Mesendoderm (in vitro differentiated cells): Measurements from ENCODE around the gene TENT5C.

ENCODE experiments used
- DNase-seq: peaks from one replicate; pipeline ENCODE4 v3.0.0; 2013
- H2AK5ac ChIP-seq: 2 replicates; pipeline ENCODE4 v1.6.1; 2013; ENCODE audit warnings: low read length, inconsistent platforms
- H2BK120ac ChIP-seq: 2 replicates; pipeline ENCODE4 v1.6.1; 2013; ENCODE audit warnings: low read depth, mild to moderate bottlenecking, low read length, moderate library complexity, mixed read lengths
- H2BK15ac ChIP-seq: replicated peaks from 2 replicates; pipeline ENCODE4 v1.6.1; 2013; ENCODE audit warnings: low read depth, mild to moderate bottlenecking, moderate library complexity
- H2BK5ac ChIP-seq: 2 replicates; pipeline ENCODE4 v1.6.1; 2013; ENCODE audit warnings: low read length, inconsistent platforms
- H3K18ac ChIP-seq: 2 replicates; pipeline ENCODE4 v1.6.1; 2013; ENCODE audit warnings: mild to moderate bottlenecking, low read length, mixed read lengths
- H3K23ac ChIP-seq: one replicate; pipeline ENCODE4 v1.6.1; 2013; ENCODE audit warnings: low read length
- H3K27ac ChIP-seq: 2 replicates; pipeline ENCODE4 v1.5.1; 2013; ENCODE audit warnings: low read depth, mild to moderate bottlenecking, inconsistent platforms, low read length, moderate library complexity
- H3K27me3 ChIP-seq: 2 replicates; pipeline ENCODE4 v1.6.1; 2013; ENCODE audit warnings: low read length, control low read depth, mild to moderate bottlenecking, inconsistent platforms; ENCODE audit not compliant: insufficient read depth, poor library complexity
- H3K36me3 ChIP-seq: 2 replicates; pipeline ENCODE4 v1.6.1; 2013; ENCODE audit warnings: low read length, inconsistent platforms; ENCODE audit not compliant: control insufficient read depth, insufficient read depth
- H3K4ac ChIP-seq: one replicate; pipeline ENCODE4 v1.6.1; 2013; ENCODE audit warnings: low read depth, mild to moderate bottlenecking, low read length, moderate library complexity
- H3K4me1 ChIP-seq: 2 replicates; pipeline ENCODE4 v1.6.1; 2013; ENCODE audit warnings: low read depth, low read length, inconsistent platforms; ENCODE audit not compliant: control insufficient read depth
- H3K4me2 ChIP-seq: 2 replicates; pipeline ENCODE4 v1.6.1; 2013; ENCODE audit warnings: low read length
- H3K4me3 ChIP-seq: 2 replicates; pipeline ENCODE4 v1.5.1; 2013; ENCODE audit warnings: mild to moderate bottlenecking, low read length
- H3K56ac ChIP-seq: one replicate; pipeline ENCODE4 v1.6.1; 2013; ENCODE audit warnings: low read length
- H3K79me1 ChIP-seq: 2 replicates; pipeline ENCODE4 v1.6.1; 2013; ENCODE audit warnings: low read length, inconsistent platforms
- H3K79me2 ChIP-seq: 2 replicates; pipeline ENCODE4 v1.6.1; 2013; ENCODE audit warnings: mild to moderate bottlenecking, low read length; ENCODE audit not compliant: control insufficient read depth, insufficient read depth
- H3K9ac ChIP-seq: 2 replicates; pipeline ENCODE4 v1.6.1; 2013; ENCODE audit warnings: low read length, inconsistent platforms
- H4K5ac ChIP-seq: one replicate; pipeline ENCODE4 v1.6.1; 2013; ENCODE audit warnings: low read length
- H4K8ac ChIP-seq: one replicate; pipeline ENCODE4 v1.6.1; 2013; ENCODE audit warnings: low read depth, mild to moderate bottlenecking, control low read depth, low read length, moderate library complexity
- WGBS: extraction: QIAGEN DNeasy Blood & Tissue Kit; methylation state at CpG from one replicate; pipeline ENCODE4 v1.1.7; 2013; ENCODE audit warnings: low lambda C conversion rate, missing lambda C conversion rate; ENCODE audit not compliant: insufficient coverage; ENCODE audit errors: extremely low coverage; 5-methylcytosine and 5-hydroxymethylcytosine counted together

The TENT5C gene

DNA sequence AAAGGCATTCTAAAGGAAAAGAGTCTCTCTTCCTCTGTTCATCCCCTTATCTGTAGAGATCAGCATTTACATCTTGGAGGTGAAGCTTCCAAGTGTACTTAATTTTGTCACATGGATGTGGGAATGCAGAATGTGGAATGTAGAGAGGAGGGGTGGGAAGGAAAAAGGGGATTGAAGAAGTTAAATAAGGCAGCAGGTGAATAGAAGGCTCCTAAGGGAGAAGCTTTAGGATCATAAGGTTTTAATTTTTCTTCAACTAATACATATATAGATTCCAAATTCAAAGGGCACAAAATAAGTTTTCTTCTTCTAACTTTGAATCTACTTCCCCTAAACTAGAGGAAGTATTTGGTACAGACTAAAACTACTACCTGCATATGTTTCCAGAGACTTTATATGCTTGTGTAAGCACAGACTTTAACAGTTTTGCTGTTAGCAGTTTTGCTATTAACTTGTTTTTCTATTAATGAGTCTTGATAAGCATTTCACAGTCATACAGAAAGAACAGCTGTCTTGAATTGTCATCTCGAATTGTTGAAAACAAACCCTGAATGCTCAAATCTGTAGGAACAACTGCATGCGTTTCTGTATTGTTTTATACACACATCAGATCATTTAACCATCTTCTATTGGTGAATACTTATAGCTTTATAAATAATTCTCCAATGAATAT, 12.7 kb downstream of the TENT5C start:
- Histone ChIP-seq H4K5ac (no peak overlapping the region), H3K18ac (no peak overlapping the region), H3K4ac (no peak overlapping the region), H3K4me3 (no peak overlapping the region), H3K27me3 (no peaks in the 10 kb centered on the region), H2BK120ac (no peak overlapping the region), H3K4me1 (no peaks in the 10 kb centered on the region), H3K79me1 (no peaks in the 10 kb centered on the region), H3K4me2 (no peak overlapping the region), H3K27ac (no peak overlapping the region), H2AK5ac (no peak overlapping the region), H3K79me2 (no peaks in the 10 kb centered on the region), H3K36me3 (no peaks in the 10 kb centered on the region), H3K9ac (no peak overlapping the region), H3K23ac (no peak overlapping the region), H4K8ac (no peak overlapping the region), H2BK5ac (no peak overlapping the region), H2BK15ac (no peak overlapping the region), H3K56ac (no peak overlapping the region)
- no peak for DNase-seq
- WGBS = no CpG with 5 or more reads among the region's 2 CpGs

DNA sequence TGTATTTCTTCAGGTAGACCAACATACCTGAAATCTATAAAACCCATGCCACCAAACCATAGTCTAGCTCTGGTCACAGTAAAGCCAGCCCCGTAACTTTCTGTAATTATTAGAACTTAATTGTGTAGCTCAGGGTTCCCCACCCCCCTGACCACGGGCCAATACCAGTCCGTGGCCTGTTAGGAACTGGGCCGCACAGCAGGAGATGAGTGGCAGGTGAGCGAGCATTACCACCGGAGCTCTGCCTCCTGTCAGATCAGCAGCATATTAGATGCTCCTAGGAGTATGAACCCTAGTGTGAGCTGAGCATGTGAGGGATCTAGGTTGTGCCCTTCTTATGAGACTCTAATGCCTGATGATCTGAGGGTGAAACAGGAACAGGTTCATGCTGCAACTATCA, 14.6 kb downstream of the TENT5C start:
- Histone ChIP-seq H3K36me3 (no peaks in the 10 kb centered on the region), H3K4me2 (no peak overlapping the region), H3K79me2 (no peaks in the 10 kb centered on the region), H3K79me1 (no peaks in the 10 kb centered on the region), H4K8ac (no peak overlapping the region), H2BK5ac (no peak overlapping the region), H3K4me3 (no peak overlapping the region), H2BK15ac (no peak overlapping the region), H3K4ac (no peak overlapping the region), H3K18ac (no peak overlapping the region), H3K27me3 (no peaks in the 10 kb centered on the region), H2BK120ac (no peak overlapping the region), H3K27ac (no peak overlapping the region), H3K9ac (no peak overlapping the region), H3K4me1 (no peaks in the 10 kb centered on the region), H4K5ac (no peak overlapping the region), H3K56ac (no peak overlapping the region), H3K23ac (no peak overlapping the region), H2AK5ac (no peak overlapping the region)
- no CpG with 5 or more reads among the region's 6 CpGs for WGBS
- DNase-seq = no peak

DNA sequence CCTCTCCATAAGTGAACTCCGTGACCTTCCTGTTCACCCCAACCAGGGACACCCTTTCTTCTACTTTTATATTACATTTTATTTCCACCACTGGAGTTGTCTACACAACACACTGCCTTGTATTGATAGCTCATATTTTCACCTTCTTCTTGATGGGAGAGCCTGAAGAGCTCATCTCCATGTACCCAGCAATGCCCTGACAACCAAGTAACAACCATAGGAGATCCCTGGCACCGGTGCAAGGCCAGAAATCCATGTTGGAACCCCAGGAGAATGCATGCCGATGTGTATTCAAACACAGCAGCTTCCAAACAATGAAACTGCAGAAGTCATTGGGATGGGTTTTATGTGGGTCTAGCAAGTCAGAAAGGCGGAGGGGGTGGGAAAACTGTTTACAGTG, 15.5 kb downstream of the TENT5C start:
- DNase-seq = no peak
- no peak overlapping the region for H2AK5ac ChIP-seq
- H3K23ac ChIP-seq = no peak overlapping the region
- H3K4ac ChIP-seq = no peak overlapping the region
- no peak overlapping the region for H3K18ac ChIP-seq
- no CpG with 5 or more reads among the region's 4 CpGs for WGBS
- no peak overlapping the region for H3K56ac ChIP-seq
- no peaks in the 10 kb centered on the region for H3K36me3 ChIP-seq
- H2BK5ac ChIP-seq = no peak overlapping the region
- H3K27me3 ChIP-seq = no peaks in the 10 kb centered on the region
- H3K4me3 ChIP-seq = no peak overlapping the region
- H4K5ac ChIP-seq = no peak overlapping the region
- H3K4me1 ChIP-seq = no peaks in the 10 kb centered on the region
- no peaks in the 10 kb centered on the region for H3K79me2 ChIP-seq
- H2BK15ac ChIP-seq = no peak overlapping the region
- no peak overlapping the region for H3K4me2 ChIP-seq
- H3K27ac ChIP-seq = no peak overlapping the region
- H2BK120ac ChIP-seq = no peak overlapping the region
- H3K79me1 ChIP-seq = no peaks in the 10 kb centered on the region
- H4K8ac ChIP-seq = no peak overlapping the region
- no peak overlapping the region for H3K9ac ChIP-seq

DNA sequence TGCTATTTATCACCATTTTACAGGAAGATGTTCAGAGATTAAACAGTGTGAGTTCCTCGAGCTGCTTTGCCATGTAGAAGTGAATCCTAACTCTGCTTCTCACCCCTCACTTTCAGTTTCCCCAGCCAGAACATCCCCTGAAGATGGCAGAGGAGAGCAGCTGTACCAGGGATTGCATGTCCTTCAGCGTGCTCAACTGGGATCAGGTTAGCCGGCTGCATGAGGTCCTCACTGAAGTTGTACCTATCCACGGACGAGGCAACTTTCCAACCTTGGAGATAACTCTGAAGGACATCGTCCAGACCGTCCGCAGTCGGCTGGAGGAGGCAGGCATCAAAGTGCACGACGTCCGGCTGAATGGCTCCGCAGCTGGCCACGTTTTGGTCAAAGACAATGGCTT, 16.9 kb downstream of the TENT5C start:
- H3K18ac ChIP-seq = no peak overlapping the region
- DNase-seq = no peak
- H3K4ac ChIP-seq = no peak overlapping the region
- H4K5ac ChIP-seq = no peak overlapping the region
- H3K36me3 ChIP-seq = no peaks in the 10 kb centered on the region
- no peak overlapping the region for H3K56ac ChIP-seq
- no peaks in the 10 kb centered on the region for H3K27me3 ChIP-seq
- H3K4me1 ChIP-seq = no peaks in the 10 kb centered on the region
- H4K8ac ChIP-seq = no peak overlapping the region
- H3K4me3 ChIP-seq = no peak overlapping the region
- H2BK5ac ChIP-seq = no peak overlapping the region
- no CpG with 5 or more reads among the region's 14 CpGs for WGBS
- no peak overlapping the region for H2AK5ac ChIP-seq
- no peak overlapping the region for H2BK120ac ChIP-seq
- H3K79me1 ChIP-seq = no peaks in the 10 kb centered on the region
- H3K9ac ChIP-seq = no peak overlapping the region
- no peaks in the 10 kb centered on the region for H3K79me2 ChIP-seq
- no peak overlapping the region for H3K27ac ChIP-seq
- no peak overlapping the region for H2BK15ac ChIP-seq
- no peak overlapping the region for H3K4me2 ChIP-seq
- no peak overlapping the region for H3K23ac ChIP-seq

DNA sequence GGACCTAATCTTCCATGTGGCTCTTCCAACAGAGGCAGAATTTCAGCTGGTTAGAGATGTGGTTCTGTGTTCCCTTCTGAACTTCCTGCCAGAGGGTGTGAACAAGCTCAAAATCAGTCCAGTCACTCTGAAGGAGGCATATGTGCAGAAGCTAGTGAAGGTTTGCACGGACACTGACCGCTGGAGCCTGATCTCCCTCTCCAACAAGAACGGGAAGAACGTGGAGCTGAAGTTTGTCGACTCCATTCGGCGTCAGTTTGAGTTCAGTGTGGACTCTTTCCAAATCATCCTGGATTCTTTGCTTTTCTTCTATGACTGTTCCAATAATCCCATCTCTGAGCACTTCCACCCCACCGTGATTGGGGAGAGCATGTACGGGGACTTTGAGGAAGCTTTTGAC, 17.3 kb downstream of the TENT5C start:
- Histone ChIP-seq H3K4me3 (no peak overlapping the region), H3K79me2 (no peaks in the 10 kb centered on the region), H3K56ac (no peak overlapping the region), H4K8ac (no peak overlapping the region), H4K5ac (no peak overlapping the region), H2BK5ac (no peak overlapping the region), H3K4me2 (no peak overlapping the region), H3K23ac (no peak overlapping the region), H3K27ac (no peak overlapping the region), H3K36me3 (no peaks in the 10 kb centered on the region), H3K79me1 (no peaks in the 10 kb centered on the region), H2BK15ac (no peak overlapping the region), H2BK120ac (no peak overlapping the region), H3K18ac (no peak overlapping the region), H3K27me3 (no peaks in the 10 kb centered on the region), H2AK5ac (no peak overlapping the region), H3K4me1 (no peaks in the 10 kb centered on the region), H3K9ac (no peak overlapping the region), H3K4ac (no peak overlapping the region)
- WGBS = no CpG with 5 or more reads among the region's 9 CpGs
- DNase-seq = no peak

DNA sequence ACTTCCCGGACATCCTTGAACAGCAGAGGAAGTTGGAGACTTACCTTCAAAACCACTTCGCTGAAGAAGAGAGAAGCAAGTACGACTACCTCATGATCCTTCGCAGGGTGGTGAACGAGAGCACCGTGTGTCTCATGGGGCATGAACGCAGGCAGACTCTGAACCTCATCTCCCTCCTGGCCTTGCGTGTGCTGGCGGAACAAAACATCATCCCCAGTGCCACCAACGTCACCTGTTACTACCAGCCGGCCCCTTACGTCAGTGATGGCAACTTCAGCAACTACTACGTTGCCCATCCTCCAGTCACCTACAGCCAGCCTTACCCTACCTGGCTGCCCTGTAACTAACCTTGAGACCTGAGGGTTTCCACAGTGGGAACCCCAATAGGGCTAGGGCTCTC, 17.9 kb downstream of the TENT5C start:
- H3K18ac ChIP-seq = no peak overlapping the region
- no peaks in the 10 kb centered on the region for H3K36me3 ChIP-seq
- H3K27ac ChIP-seq = no peak overlapping the region
- no peaks in the 10 kb centered on the region for H3K79me2 ChIP-seq
- H4K5ac ChIP-seq = no peak overlapping the region
- no CpG with 5 or more reads among the region's 13 CpGs for WGBS
- no peaks in the 10 kb centered on the region for H3K27me3 ChIP-seq
- no peaks in the 10 kb centered on the region for H3K79me1 ChIP-seq
- DNase-seq = no peak
- no peak overlapping the region for H2BK5ac ChIP-seq
- no peak overlapping the region for H3K4me2 ChIP-seq
- no peak overlapping the region for H2BK15ac ChIP-seq
- H3K9ac ChIP-seq = no peak overlapping the region
- H3K4me1 ChIP-seq = no peaks in the 10 kb centered on the region
- no peak overlapping the region for H3K4me3 ChIP-seq
- no peak overlapping the region for H3K56ac ChIP-seq
- H3K4ac ChIP-seq = no peak overlapping the region
- H3K23ac ChIP-seq = no peak overlapping the region
- no peak overlapping the region for H2AK5ac ChIP-seq
- no peak overlapping the region for H2BK120ac ChIP-seq
- H4K8ac ChIP-seq = no peak overlapping the region
